HG03103 (cell line): ENCODE data around the gene CTF1.
"Not testable (repeated sequence)": the region's sequence is repeated elsewhere in the genome, so short reads cannot be mapped to it uniquely, and the experiment has no call there.

ENCODE experiments used
- ATAC-seq: cut with Tn5 transposase; IDR thresholded peaks from one replicate; pipeline ENCODE4 v1.9.1; 2021; ENCODE audit warnings: low read depth; ENCODE audit not compliant: unreplicated experiment

CTF1 gene

DNA sequence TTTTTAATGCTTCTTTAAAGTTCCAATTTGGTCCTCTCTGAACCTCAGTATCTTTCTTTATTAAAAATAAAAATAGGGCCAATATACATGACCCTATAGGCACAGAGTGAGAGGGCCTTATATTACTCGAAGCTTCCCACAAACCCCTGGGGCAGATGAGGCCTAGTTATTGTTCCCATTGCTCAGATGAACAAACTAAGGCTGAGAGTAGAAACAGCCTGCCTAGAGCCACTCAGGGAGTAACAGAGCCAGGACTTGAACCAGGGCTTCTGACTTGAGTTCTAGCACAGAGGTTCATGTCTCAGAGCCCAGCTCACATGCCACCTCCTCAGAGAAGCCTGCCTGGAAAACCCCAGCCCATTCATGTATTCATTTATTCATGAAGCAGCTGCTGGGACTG, 10.3 kb upstream of the CTF1 start:
- no peak for ATAC-seq

GRCh38 chr16:30887927-30888326, 8.5 kb upstream of the CTF1 start:
- no peak for ATAC-seq

DNA sequence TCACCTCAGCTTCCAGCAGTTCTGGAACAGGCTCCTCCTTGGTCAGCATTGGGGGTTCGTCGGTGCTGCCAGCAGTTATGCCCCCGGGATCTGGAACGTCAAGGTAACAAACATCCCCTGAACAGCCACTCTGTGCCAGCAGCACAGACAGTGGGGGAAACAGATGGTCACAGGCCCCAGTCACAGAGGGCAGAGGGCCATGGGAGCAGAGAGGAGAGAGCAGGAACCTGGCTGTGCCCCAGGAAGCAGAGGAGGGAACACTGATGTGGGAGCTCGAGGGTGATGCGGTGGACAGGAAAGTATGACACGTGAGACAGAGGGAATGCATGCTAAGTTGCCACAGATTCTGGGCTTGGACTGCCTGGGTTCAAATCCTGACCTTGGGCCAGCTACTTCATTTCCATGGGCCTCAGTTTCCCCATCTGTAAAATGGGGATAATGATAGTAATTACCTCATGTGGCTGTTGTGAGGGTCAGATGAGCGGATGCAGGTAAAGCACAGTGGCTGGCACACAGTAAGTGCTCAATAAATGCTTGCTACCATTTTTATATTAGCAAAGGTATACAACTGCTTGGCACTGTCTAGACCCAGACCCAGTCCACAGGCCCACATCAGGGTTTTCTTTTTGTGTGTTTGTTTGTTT, 7.4 kb upstream of the CTF1 start:
- no peak for ATAC-seq

- ATAC-seq = no peak
Observed at GRCh38 chr16:30889721-30890120, 6.7 kb upstream of the CTF1 start.

- not testable (repeated sequence) for ATAC-seq
Observed at GRCh38 chr16:30891043-30891823, 5.2 kb upstream of the CTF1 start.

DNA sequence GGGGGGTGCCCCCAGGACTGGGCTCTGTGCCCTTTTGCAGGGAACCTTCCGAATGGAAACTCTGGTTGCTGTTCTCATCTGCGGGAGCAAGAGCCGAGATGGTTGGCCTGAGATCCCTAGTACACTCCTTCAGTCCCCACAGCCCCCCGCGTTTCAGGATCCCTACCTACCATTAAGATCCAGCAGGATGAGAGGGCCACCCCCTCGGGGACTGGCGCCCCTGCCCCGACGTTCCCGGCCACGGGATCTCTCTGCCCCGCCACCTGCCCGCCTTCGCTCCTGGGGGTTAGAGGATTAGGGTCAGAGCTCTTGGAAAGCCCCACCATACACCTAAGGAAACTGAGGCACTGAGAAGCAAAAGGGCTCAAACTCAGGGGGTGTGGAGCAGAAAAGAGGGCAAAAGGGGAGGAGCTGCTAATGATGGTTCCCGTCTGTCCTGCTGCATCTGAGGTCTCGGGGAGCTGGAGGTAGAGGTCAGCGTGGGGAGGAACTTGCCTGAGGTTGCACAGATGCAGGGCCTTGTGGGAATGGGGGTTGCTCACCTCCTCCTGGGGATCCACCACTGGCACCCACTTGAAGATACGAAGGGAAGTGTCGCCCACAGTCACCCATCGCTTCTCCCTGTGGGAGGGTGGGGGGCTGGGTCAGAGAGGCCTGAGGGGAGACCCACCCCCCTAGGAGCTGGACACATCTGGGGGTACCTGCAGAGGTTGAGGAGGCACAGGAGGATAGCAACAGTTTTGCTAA, 3.6 kb upstream of the CTF1 start:
- no peak for ATAC-seq

DNA sequence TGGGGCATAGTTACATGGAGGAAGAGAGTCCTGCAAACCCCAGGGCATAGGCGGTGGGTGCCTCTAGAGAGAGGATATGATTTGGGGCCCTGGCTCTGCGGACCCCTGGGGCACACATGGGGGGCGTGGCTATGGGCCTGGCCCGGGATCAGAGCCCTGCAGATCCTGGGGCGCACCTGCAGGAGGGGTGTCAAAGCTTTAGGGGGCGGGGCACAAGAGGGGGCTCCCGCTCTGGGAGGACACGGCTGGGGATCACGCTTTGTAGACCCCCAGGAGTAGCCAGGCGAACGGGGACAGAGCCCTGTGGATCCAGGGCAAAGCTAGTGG, 3.0 kb upstream of the CTF1 start:
- ATAC-seq = no peak

- peak; percentile 69 for ATAC-seq
Observed at GRCh38 chr16:30893744-30894539, 2.5 kb upstream of the CTF1 start, which contains the start of gene BCL7C. Gene BCL7C, minus strand, starts transcription at chr16:30894077. Its CDS starts 133 bp downstream, at chr16:30893944.

- no peak for ATAC-seq
Observed at GRCh38 chr16:30894540-30895368, 1.7 kb upstream of the CTF1 start.

- no peak for ATAC-seq
Observed at GRCh38 chr16:30895627-30896260, 670 bp upstream of the CTF1 start.

DNA sequence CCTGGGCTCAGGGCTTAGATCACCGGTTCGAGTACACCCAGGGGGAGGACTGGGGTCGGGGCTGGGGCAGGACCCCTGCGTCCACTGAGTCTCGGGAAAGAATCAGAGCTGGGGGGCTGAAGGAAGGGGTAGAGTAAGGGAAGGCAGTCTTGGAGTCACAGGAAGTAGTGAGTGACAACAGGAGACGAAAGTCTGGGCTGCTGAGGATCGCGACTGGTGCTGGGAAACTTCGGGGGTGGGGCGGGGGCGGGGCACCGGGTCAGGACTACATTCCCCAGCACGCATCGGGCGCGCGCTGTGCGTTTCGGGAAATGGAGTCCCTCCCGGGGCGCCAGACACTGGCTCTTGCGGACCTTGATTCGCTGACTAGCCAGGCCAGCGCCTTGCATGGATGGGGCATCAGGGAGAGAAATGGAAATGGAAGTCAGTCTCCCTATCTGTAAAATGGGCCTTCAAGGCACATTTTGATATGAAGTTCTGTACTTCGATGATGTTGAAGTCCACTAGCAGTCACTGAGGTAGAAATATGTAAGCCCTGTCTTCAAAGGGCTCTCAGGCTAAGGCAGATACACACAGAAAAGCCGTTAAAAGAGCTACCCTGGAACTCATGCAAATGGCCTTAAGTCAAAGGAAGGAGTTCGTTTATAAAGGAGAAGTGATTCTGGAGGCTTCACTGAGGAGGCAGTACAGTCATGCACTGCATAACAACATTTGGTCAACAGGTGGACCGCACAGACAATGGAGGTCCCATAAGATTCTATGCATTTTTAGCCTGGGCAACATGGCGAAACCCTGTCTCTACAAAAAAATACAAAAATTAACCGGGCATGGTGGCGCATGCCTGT, 697 bp downstream of the CTF1 start:
- no peak for ATAC-seq

- ATAC-seq = no peak
Observed at GRCh38 chr16:30899794-30900193, 3.4 kb downstream of the CTF1 start.

DNA sequence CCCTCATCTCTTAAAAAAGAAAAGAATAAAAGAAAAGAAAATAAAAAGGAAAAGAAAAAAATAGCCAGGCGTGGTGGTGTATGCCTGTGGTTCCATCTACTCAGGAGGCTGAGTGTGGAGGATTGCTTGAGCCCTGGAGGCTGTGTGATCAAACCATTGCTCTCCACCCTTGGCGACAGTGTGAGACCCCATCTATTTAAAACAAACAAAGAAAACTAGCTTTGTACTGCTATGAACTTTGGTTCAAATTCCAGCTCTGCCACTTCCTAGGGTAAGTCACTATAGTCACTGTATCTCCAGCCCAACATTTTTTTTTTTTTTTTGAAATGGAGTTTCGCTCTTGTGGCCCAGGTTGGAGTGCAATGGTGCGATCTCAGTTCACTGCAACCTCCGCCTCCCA, 4.2 kb downstream of the CTF1 start:
- no peak for ATAC-seq

- no peak for ATAC-seq
Observed at GRCh38 chr16:30901201-30902028, 5.0 kb downstream of the CTF1 start.

DNA sequence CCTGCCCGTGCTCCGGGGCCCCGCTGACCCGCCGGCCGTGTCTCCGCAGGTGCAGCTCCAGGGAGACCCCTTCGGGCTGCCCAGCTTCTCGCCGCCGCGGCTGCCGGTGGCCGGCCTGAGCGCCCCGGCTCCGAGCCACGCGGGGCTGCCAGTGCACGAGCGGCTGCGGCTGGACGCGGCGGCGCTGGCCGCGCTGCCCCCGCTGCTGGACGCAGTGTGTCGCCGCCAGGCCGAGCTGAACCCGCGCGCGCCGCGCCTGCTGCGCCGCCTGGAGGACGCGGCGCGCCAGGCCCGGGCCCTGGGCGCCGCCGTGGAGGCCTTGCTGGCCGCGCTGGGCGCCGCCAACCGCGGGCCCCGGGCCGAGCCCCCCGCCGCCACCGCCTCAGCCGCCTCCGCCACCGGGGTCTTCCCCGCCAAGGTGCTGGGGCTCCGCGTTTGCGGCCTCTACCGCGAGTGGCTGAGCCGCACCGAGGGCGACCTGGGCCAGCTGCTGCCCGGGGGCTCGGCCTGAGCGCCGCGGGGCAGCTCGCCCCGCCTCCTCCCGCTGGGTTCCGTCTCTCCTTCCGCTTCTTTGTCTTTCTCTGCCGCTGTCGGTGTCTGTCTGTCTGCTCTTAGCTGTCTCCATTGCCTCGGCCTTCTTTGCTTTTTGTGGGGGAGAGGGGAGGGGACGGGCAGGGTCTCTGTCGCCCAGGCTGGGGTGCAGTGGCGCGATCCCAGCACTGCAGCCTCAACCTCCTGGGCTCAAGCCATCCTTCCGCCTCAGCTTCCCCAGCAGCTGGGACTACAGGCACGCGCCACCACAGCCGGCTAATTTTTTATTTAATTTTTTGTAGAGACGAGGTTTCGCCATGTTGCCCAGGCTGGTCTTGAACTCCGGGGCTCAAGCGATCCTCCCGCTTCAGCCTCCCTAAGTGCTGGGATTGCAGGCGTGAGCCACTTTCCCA, 5.9 kb downstream of the CTF1 start:
- ATAC-seq = no peak

DNA sequence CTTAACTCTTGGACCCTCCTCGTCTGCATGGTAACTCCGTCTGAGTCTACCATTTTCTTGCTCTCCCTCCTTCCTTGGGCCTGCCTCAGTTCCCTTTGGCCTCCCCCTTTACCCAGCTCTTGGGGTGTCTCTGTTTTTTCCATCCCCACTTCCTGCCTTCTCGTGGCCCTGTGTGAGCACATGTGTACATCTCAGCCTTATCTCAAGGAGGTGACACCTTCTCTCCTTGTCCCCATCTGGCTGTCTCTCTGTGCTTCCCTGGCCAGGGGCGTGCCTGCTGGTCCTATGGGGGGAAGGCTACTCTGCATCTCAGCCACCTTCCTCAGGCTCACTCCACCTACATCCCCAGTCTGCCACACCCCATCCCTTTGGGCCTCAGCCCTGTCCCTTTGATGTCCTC, 6.6 kb downstream of the CTF1 start:
- no peak for ATAC-seq

- no peak for ATAC-seq
Observed at GRCh38 chr16:30903596-30903995, 7.2 kb downstream of the CTF1 start.
